ENCODE results near the gene DACT2.

DACT2 gene

DNA sequence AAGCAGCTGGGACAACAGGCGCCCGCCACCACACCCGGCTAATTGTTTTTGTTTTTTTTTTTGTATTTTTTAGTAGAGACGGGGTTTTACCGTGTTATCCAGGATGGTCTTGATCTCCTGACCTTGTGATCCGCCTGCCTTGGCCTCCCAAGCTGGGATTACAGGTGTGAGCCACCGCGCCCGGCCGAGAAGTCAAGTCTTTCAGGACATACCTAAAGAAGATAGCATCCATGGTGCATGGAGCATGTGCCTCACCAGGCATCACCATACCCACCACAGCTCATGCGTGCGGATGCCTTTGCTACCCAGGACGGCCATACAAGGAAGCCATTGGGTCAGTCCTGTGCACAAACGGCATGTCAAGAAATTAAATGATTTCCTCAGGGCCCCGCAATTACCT lies 60.8 kb downstream of the DACT2 start:
- H3K4me3 ChIP-seq (ENCODE audit: insufficient read depth, low read length, poor library complexity, severe bottlenecking): no peak overlapping the region
- H3K9me3 ChIP-seq (ENCODE audit: insufficient read depth, low read length): no peaks in the 10 kb centered on the region
- no peaks in the 10 kb centered on the region for H3K9me2 ChIP-seq (replicated peaks; ENCODE audit: insufficient read depth, low read length)
- no peak overlapping the region for H3K9ac ChIP-seq (ENCODE audit: low read length)
- no peaks in the 10 kb centered on the region for H3K27me3 ChIP-seq (ENCODE audit: low read length)
- H3K79me2 ChIP-seq (ENCODE audit: insufficient read depth, low read length): no peaks in the 10 kb centered on the region
- H3K4me2 ChIP-seq (ENCODE audit: low read depth, low read length, poor library complexity, severe bottlenecking): no peak overlapping the region
- H3K36me3 ChIP-seq (ENCODE audit: low read length): no peaks in the 10 kb centered on the region
- TF ChIP-seq, protein P1, sequence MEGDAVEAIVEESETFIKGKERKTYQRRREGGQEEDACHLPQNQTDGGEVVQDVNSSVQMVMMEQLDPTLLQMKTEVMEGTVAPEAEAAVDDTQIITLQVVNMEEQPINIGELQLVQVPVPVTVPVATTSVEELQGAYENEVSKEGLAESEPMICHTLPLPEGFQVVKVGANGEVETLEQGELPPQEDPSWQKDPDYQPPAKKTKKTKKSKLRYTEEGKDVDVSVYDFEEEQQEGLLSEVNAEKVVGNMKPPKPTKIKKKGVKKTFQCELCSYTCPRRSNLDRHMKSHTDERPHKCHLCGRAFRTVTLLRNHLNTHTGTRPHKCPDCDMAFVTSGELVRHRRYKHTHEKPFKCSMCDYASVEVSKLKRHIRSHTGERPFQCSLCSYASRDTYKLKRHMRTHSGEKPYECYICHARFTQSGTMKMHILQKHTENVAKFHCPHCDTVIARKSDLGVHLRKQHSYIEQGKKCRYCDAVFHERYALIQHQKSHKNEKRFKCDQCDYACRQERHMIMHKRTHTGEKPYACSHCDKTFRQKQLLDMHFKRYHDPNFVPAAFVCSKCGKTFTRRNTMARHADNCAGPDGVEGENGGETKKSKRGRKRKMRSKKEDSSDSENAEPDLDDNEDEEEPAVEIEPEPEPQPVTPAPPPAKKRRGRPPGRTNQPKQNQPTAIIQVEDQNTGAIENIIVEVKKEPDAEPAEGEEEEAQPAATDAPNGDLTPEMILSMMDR (IDR thresholded peaks at IDR 0.05; ENCODE audit: insufficient read depth, low read length, poor library complexity, severe bottlenecking): no peak
- TF ChIP-seq EZH2phosphoT487 (conservative IDR thresholded peaks at IDR 0.05; ENCODE audit: low read length): no peak
- no peaks in the 10 kb centered on the region for H4K20me1 ChIP-seq (ENCODE audit: low read depth, low read length)
- H2AFZ ChIP-seq (ENCODE audit: low read depth, low read length, severe bottlenecking): no peak overlapping the region
- H3K27ac ChIP-seq (ENCODE audit: low read depth, low read length): no peak overlapping the region
- no peaks in the 10 kb centered on the region for H3F3A ChIP-seq (ENCODE audit: insufficient read depth)

DNA sequence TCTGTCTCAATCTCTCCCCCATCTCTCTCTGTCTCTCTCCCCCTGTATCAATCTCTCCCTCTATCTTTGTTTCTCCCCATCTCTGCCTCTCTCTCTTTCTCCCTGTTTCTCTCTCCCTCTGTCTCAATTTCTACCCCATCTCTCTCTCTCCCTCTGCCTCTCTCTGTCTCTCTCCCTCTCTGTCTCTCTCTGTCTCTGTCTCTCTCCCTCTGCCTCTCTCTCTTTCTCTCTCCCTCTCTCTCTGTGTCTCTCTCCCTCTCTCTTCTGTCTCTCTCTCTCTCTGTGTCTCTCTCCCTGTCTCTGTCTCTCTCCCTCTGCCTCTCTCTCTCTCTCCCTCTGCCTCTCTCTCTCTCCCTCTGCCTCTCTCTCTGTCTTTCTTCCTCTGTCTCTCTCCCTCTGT lies 62.6 kb downstream of the DACT2 start:
- Histone ChIP-seq H3K79me2 (ENCODE audit: insufficient read depth, low read length) (no peaks in the 10 kb centered on the region), H3F3A (ENCODE audit: insufficient read depth) (no peaks in the 10 kb centered on the region), H3K27me3 (ENCODE audit: low read length) (no peaks in the 10 kb centered on the region), H3K9me2 (replicated peaks; ENCODE audit: insufficient read depth, low read length) (no peaks in the 10 kb centered on the region), H3K27ac (ENCODE audit: low read depth, low read length) (no peak overlapping the region), H3K9ac (ENCODE audit: low read length) (no peak overlapping the region), H3K9me3 (ENCODE audit: insufficient read depth, low read length) (no peaks in the 10 kb centered on the region), H3K36me3 (ENCODE audit: low read length) (no peaks in the 10 kb centered on the region), H2AFZ (ENCODE audit: low read depth, low read length, severe bottlenecking) (no peak overlapping the region), H3K4me3 (ENCODE audit: insufficient read depth, low read length, poor library complexity, severe bottlenecking) (no peak overlapping the region), H4K20me1 (ENCODE audit: low read depth, low read length) (no peaks in the 10 kb centered on the region), H3K4me2 (ENCODE audit: low read depth, low read length, poor library complexity, severe bottlenecking) (no peak overlapping the region)
- TF ChIP-seq, protein P1 (IDR thresholded peaks at IDR 0.05; ENCODE audit: insufficient read depth, low read length, poor library complexity, severe bottlenecking): no peak
- TF ChIP-seq EZH2phosphoT487 (conservative IDR thresholded peaks at IDR 0.05; ENCODE audit: low read length): no peak
